Endothelial cell of umbilical vein (primary cell): ENCODE data around the gene TSC22D1. TPM values are rescaled to one million over a fixed set of nuclear protein-coding genes. Genes with fewer than 3 reads are reported as not detected.

Experiments used
- BruUV-seq: library from RNA; stranded (reverse); fragments of 400-500 nt; replicated peaks from 2 replicates; lab custom pipeline; 2021; lab: Mats Ljungman, UMichigan
- CTCF ChIA-PET: fragments of 300-600, 350-600 bp; sonication (Branson Sonifier 250); formaldehyde crosslinking; loops from one replicate; lab custom pipeline; 2021; ENCODE audit warnings: antibody characterized with exemption, inconsistent platforms; lab: Charles Lee
- POLR2A ChIA-PET: fragments of 300-600, 350-600 bp; sonication (Branson Sonifier 250); formaldehyde crosslinking; loops from one replicate; lab custom pipeline; 2021; ENCODE audit warnings: antibody characterized with exemption, inconsistent platforms; lab: Charles Lee
- DNase-seq: peaks from one replicate; pipeline ENCODE4 v3.0.0-alpha.2; 2011; ENCODE audit warnings: low read depth, low spot score
- FAIRE-seq: peaks from 2 replicates; lab custom pipeline; 2011; peaks lifted over from hg19 to GRCh38; lab: Jason Lieb, UNC
- H2AFZ ChIP-seq: 2 replicates; pipeline ENCODE4 v1.6.0; 2012; ENCODE audit warnings: low read depth, low read length, control low read depth, inconsistent platforms
- H3K27ac ChIP-seq: 2 replicates; pipeline ENCODE4 v1.5.1; 2011; ENCODE audit warnings: low read depth, mild to moderate bottlenecking, control low read depth, low read length, moderate library complexity; ENCODE audit not compliant: insufficient read depth
- H3K27me3 ChIP-seq, 2 experiments: 2 replicates each; pipeline versions ENCODE4 v1.6.0 to v1.6.1; 2011; ENCODE audit warnings: low read length in 2 of 2, mixed read lengths in 1 of 2; ENCODE audit not compliant: control insufficient read depth in 2 of 2, insufficient read depth in 2 of 2
- H3K36me3 ChIP-seq, 2 experiments: 2 replicates in 1 of 2; 3 replicates in 1 of 2; pipeline ENCODE4 v1.5.1; 2011; ENCODE audit warnings: low read length in 2 of 2, mild to moderate bottlenecking in 1 of 2, moderate library complexity in 1 of 2; ENCODE audit not compliant: control insufficient read depth in 2 of 2, insufficient read depth in 2 of 2; ENCODE audit errors: extremely low read depth in 1 of 2
- H3K4me1 ChIP-seq: 3 replicates; pipeline ENCODE4 v1.5.1; 2011; ENCODE audit warnings: mild to moderate bottlenecking, low read length; ENCODE audit not compliant: control insufficient read depth, insufficient read depth; ENCODE audit errors: extremely low read depth
- H3K4me2 ChIP-seq: 2 replicates; pipeline ENCODE4 v1.6.1; 2011; ENCODE audit warnings: low read length, control low read depth, mixed read lengths; ENCODE audit not compliant: insufficient read depth
- H3K4me3 ChIP-seq, 3 experiments: fragments of 200-600 bp in 1 of 3; sonication (generic), shearing (Covaris generic) in 1 of 3; replicated peaks in 1 of 3; 2 replicates each; pipeline ENCODE4 v1.5.1; 2011 to 2016; ENCODE audit warnings: control low read depth in 3 of 3, low read length in 3 of 3, mild to moderate bottlenecking in 2 of 3, inconsistent platforms in 1 of 3, low read depth in 1 of 3, moderate library complexity in 1 of 3; ENCODE audit not compliant: insufficient read depth in 1 of 3
- H3K79me2 ChIP-seq: 2 replicates; pipeline ENCODE4 v1.6.0; 2012; ENCODE audit warnings: low read length, inconsistent platforms; ENCODE audit not compliant: control insufficient read depth, insufficient read depth
- H3K9ac ChIP-seq: replicated peaks from 2 replicates; pipeline ENCODE3; 2011; ENCODE audit warnings: low read length, control low read depth; ENCODE audit not compliant: insufficient read depth; ENCODE audit errors: extremely low read depth
- H3K9me1 ChIP-seq: replicated peaks from 3 replicates; pipeline ENCODE4 v1.6.0; 2011; ENCODE audit warnings: mild to moderate bottlenecking, low read length; ENCODE audit not compliant: control insufficient read depth, insufficient read depth; ENCODE audit errors: extremely low read depth
- H3K9me3 ChIP-seq: replicated peaks from 2 replicates; pipeline ENCODE4 v1.5.1; 2012; ENCODE audit warnings: low read length, inconsistent platforms; ENCODE audit not compliant: control insufficient read depth, insufficient read depth
- H4K20me1 ChIP-seq: replicated peaks from 2 replicates; pipeline ENCODE3; 2011; ENCODE audit warnings: mild to moderate bottlenecking, low read length; ENCODE audit not compliant: control insufficient read depth, insufficient read depth; ENCODE audit errors: extremely low read depth
- CTCF ChIP-seq, 2 donors: IDR thresholded peaks; 1 replicate in 1 of 2; 2 replicates in 1 of 2; pipeline ENCODE4 v1.5.1; 2011; ENCODE audit warnings: low read length in 2 of 2, mild to moderate bottlenecking in 2 of 2, moderate library complexity in 2 of 2, control low read depth in 1 of 2, inconsistent platforms in 1 of 2, low read depth in 1 of 2; ENCODE audit not compliant: insufficient read depth in 1 of 2; ENCODE audit errors: extremely low read depth in 1 of 2
- EZH2 ChIP-seq: IDR thresholded peaks from 2 replicates; pipeline ENCODE4 v1.6.1; 2012; ENCODE audit warnings: borderline replicate concordance, low read depth, mild to moderate bottlenecking, moderate library complexity, low read length, inconsistent platforms; ENCODE audit not compliant: severe bottlenecking
- FOS ChIP-seq: IDR thresholded peaks from 2 replicates; pipeline ENCODE4 v1.6.1; 2011; ENCODE audit warnings: mild to moderate bottlenecking, low read length, moderate library complexity, borderline replicate concordance; ENCODE audit not compliant: insufficient read depth
- GATA2 ChIP-seq: IDR thresholded peaks from 2 replicates; pipeline ENCODE4 v1.7.0; 2011; ENCODE audit warnings: low read depth, mild to moderate bottlenecking, moderate library complexity, mixed read lengths, low read length; ENCODE audit not compliant: insufficient read length, insufficient read depth
- JUN ChIP-seq: IDR thresholded peaks from 2 replicates; pipeline ENCODE4 v1.6.1; 2011; ENCODE audit warnings: borderline replicate concordance, low read depth; ENCODE audit not compliant: insufficient read length, insufficient read depth
- MAX ChIP-seq: IDR thresholded peaks from 2 replicates; pipeline ENCODE4 v1.6.1; 2011; ENCODE audit not compliant: insufficient read depth, insufficient read length
- MYC ChIP-seq: IDR thresholded peaks from one replicate; pipeline ENCODE4 v1.6.1; 2011; ENCODE audit warnings: mild to moderate bottlenecking, low read depth, low read length
- POLR2A ChIP-seq: IDR thresholded peaks from 2 replicates; pipeline ENCODE4 v1.6.1; 2012; ENCODE audit warnings: low read depth, mild to moderate bottlenecking, control low read depth, low read length
- POLR2AphosphoS5 ChIP-seq: IDR thresholded peaks from 2 replicates; pipeline ENCODE4 v1.6.1; 2012; ENCODE audit warnings: low read depth, mild to moderate bottlenecking, control low read depth, low read length, moderate library complexity; ENCODE audit not compliant: insufficient read depth
- dilution Hi-C: fragments of 300-500 bp; cut with MboI; formaldehyde crosslinking; loops from one replicate; pipeline ENCODE4 v1.15.0; 2019; ENCODE audit warnings: low sequenced_read_pairs; ENCODE audit not compliant: extremely low pct_ligation_motif_present
- intact Hi-C: fragments of 100-400 bp; cut with micrococcal nuclease; formaldehyde crosslinking; loops from one replicate; pipeline ENCODE4 v1.10.0; 2022
- polyA plus RNA-seq, 4 experiments: library from polyadenylated mRNA; depleted of rRNA in 3 of 4; stranded (reverse) in 3 of 4; unstranded in 1 of 4; fragments of >200 nt; gene quantifications; 2 replicates each; pipeline versions ENCODE4 v1.2.1 to v1.2.3, GENCODE V29; 2011 to 2012; ENCODE audit warnings: missing spikeins in 1 of 4
- total RNA-seq: library from RNA; stranded (reverse); gene quantifications from 2 replicates; pipeline ENCODE4 v1.2.3, GENCODE V29; 2021

Gene TSC22D1
- total and polyA plus RNA-seq, 2 donors (not counting 3 experiments of a cell fraction or from before 2014, with no cell fraction given) = 47.7 to 51.8 TPM

DNA sequence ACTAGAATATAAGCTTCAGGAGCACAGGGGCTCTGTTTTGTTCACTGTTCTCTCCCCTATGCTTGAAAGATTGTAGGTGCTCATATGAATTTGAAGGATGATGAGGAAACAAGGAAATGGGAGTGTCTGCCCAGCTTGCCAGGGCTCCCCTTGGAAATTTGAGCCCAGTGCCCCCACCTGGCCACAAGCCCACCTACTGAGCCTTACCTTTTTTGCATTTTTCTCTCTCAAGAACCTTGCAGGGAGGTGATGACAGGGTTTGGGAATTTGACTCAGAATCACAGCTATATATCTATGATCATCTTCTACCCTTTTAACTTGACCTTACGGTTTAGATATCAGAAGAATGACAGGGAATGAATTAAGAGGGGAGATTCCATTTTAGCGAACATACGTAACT, 168.8 kb downstream of the TSC22D1 start:
- Histone ChIP-seq H3K27ac (no peak overlapping the region), H3K36me3 (no peaks in the 10 kb centered on the region), H3K9ac (no peak overlapping the region), H3K9me3 (no peaks in the 10 kb centered on the region), H4K20me1 (no peaks in the 10 kb centered on the region), H3K4me3 (no peak overlapping the region), H3K4me1 (peaks cover 4% of the 10 kb centered on the region), H3K4me2 (no peak overlapping the region), H3K9me1 (no peaks in the 10 kb centered on the region), H3K79me2 (no peaks in the 10 kb centered on the region), H3K27me3 (peaks cover 0 to 2% of the 10 kb centered on the region in 2 experiments), H2AFZ (no peak overlapping the region)
- no peak for FAIRE-seq
- CTCF ChIA-PET = interaction anchor here (1.3 kb wide), 2 partner anchors 9 to 217 kb away, joined by 3 read pairs; no protein-coding TSS in a partner anchor
- intact Hi-C loops (no loop called here), dilution Hi-C loops (no loop called here)
- DNase-seq = no peak
- TF ChIP-seq FOS (no peak), MYC (no peak), POLR2A (no peak), MAX (no peak), CTCF (IDR thresholded peaks at IDR 0.05; ENCODE audit: extremely low read depth in 1 of 2, insufficient read depth in 1 of 2, low read depth in 1 of 2, low read length in 2 of 2) (no peak), POLR2AphosphoS5 (no peak), JUN (no peak), EZH2 (no peak), GATA2 (no peak)
- BruUV-seq = no TSS peak
- POLR2A ChIA-PET = no interaction called here
